ENCODE results near the gene TMEM45B. TPM values are rescaled to one million over a fixed set of nuclear protein-coding genes. Genes with fewer than 3 reads are reported as not detected.
A peak's percentile ranks its signal among the peaks of the same experiment; 100 is the strongest.

The TMEM45B gene
- total and polyA plus RNA-seq, 2 of the 13 experiments (the other 11 are each of a cell fraction or from before 2014, with no cell fraction given), result 29.1 to 181 TPM

- no peak; the same call in 1 of the 2 replicates for TF ChIP-seq FOXP1 (IDR thresholded peaks at IDR 0.05)
- TF ChIP-seq FOXP1 (CRISPR knock-in tag; IDR thresholded peaks at IDR 0.05), result peak; percentile 97
- peak; percentile 90; the same call in 1 of the 2 replicates for TF ChIP-seq SMAD3 (CRISPR knock-in tag; IDR thresholded peaks at IDR 0.05)
- 0 out of 2 replicates have a peak, but pooled peaks have one; percentile 24 for TF ChIP-seq DRAP1 (CRISPR knock-in tag; IDR thresholded peaks at IDR 0.05)
- TF ChIP-seq, protein P1, sequence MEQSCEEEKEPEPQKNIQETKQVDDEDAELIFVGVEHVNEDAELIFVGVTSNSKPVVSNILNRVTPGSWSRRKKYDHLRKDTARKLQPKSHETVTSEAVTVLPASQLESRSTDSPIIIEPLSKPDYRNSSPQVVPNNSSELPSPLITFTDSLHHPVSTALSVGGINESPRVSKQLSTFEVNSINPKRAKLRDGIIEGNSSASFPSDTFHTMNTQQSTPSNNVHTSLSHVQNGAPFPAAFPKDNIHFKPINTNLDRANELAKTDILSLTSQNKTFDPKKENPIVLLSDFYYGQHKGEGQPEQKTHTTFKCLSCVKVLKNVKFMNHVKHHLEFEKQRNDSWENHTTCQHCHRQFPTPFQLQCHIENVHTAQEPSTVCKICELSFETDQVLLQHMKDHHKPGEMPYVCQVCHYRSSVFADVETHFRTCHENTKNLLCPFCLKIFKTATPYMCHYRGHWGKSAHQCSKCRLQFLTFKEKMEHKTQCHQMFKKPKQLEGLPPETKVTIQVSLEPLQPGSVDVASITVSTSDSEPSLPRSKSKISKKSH (CRISPR knock-in tag; IDR thresholded peaks at IDR 0.05; ENCODE audit: borderline replicate concordance), result no peak
- TF ChIP-seq MXI1 (IDR thresholded peaks at IDR 0.05; ENCODE audit: borderline replicate concordance, low read depth, low read length), result no peak; the same call in 2 of the 3 replicates
- TF ChIP-seq ZFP41 (CRISPR knock-in tag; IDR thresholded peaks at IDR 0.05; ENCODE audit: borderline replicate concordance), result no peak
- TF ChIP-seq ZNF335 (CRISPR knock-in tag; IDR thresholded peaks at IDR 0.05), result 0 out of 2 replicates have a peak, but pooled peaks have one; percentile 52
- TF ChIP-seq NFKBIZ (CRISPR knock-in tag; IDR thresholded peaks at IDR 0.05), result peak; percentile 75; the same call in 1 of the 2 replicates
- no peak for TF ChIP-seq ZNF33A (CRISPR knock-in tag; IDR thresholded peaks at IDR 0.05; ENCODE audit: borderline replicate concordance)
- TF ChIP-seq ZNF253 (CRISPR knock-in tag; IDR thresholded peaks at IDR 0.05; ENCODE audit: borderline replicate concordance), result no peak
- no peak for TF ChIP-seq NONO (IDR thresholded peaks at IDR 0.05)
- TF ChIP-seq NONO (CRISPR knock-in tag; conservative IDR thresholded peaks at IDR 0.05), result no peak
- TF ChIP-seq KDM6A (CRISPR knock-in tag; IDR thresholded peaks at IDR 0.05; ENCODE audit: low read depth), result peak; percentile 71
- no peak for TF ChIP-seq ZNF10 (CRISPR knock-in tag; IDR thresholded peaks at IDR 0.05; ENCODE audit: borderline replicate concordance, low read depth)
- TF ChIP-seq ZNF7 (CRISPR knock-in tag; IDR thresholded peaks at IDR 0.05), result no peak; the same call in 1 of the 2 replicates
- no peak for TF ChIP-seq U2AF1 (optimal IDR thresholded peaks at IDR 0.05; ENCODE audit: low read depth, low read length)
- TF ChIP-seq NAIF1 (CRISPR knock-in tag; IDR thresholded peaks at IDR 0.05; ENCODE audit: borderline replicate concordance), result no peak
- TF ChIP-seq SNAPC5 (CRISPR knock-in tag; IDR thresholded peaks at IDR 0.05; ENCODE audit: borderline replicate concordance), result no peak
- 0 out of 2 replicates have a peak, but pooled peaks have one; percentile 63 for TF ChIP-seq ZNF792 (CRISPR knock-in tag; IDR thresholded peaks at IDR 0.05)
- TF ChIP-seq HNF4G (IDR thresholded peaks at IDR 0.05; ENCODE audit: borderline replicate concordance, low read depth, low read length), result no peak
- no peak for TF ChIP-seq HNF4G (CRISPR knock-in tag; IDR thresholded peaks at IDR 0.05; ENCODE audit: borderline replicate concordance, low read depth)
- TF ChIP-seq, protein P2, sequence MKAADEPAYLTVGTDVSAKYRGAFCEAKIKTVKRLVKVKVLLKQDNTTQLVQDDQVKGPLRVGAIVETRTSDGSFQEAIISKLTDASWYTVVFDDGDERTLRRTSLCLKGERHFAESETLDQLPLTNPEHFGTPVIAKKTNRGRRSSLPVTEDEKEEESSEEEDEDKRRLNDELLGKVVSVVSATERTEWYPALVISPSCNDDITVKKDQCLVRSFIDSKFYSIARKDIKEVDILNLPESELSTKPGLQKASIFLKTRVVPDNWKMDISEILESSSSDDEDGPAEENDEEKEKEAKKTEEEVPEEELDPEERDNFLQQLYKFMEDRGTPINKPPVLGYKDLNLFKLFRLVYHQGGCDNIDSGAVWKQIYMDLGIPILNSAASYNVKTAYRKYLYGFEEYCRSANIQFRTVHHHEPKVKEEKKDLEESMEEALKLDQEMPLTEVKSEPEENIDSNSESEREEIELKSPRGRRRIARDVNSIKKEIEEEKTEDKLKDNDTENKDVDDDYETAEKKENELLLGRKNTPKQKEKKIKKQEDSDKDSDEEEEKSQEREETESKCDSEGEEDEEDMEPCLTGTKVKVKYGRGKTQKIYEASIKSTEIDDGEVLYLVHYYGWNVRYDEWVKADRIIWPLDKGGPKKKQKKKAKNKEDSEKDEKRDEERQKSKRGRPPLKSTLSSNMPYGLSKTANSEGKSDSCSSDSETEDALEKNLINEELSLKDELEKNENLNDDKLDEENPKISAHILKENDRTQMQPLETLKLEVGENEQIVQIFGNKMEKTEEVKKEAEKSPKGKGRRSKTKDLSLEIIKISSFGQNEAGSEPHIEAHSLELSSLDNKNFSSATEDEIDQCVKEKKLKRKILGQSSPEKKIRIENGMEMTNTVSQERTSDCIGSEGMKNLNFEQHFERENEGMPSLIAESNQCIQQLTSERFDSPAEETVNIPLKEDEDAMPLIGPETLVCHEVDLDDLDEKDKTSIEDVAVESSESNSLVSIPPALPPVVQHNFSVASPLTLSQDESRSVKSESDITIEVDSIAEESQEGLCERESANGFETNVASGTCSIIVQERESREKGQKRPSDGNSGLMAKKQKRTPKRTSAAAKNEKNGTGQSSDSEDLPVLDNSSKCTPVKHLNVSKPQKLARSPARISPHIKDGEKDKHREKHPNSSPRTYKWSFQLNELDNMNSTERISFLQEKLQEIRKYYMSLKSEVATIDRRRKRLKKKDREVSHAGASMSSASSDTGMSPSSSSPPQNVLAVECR (CRISPR knock-in tag; IDR thresholded peaks at IDR 0.05; ENCODE audit: borderline replicate concordance), result peak; percentile 54; the same call in 1 of the 2 replicates
- no peak for TF ChIP-seq ZNF12 (CRISPR knock-in tag; IDR thresholded peaks at IDR 0.05)
- no peak for TF ChIP-seq ZNF468 (CRISPR knock-in tag; IDR thresholded peaks at IDR 0.05)
- no peak for TF ChIP-seq ZSCAN12 (CRISPR knock-in tag; IDR thresholded peaks at IDR 0.05)
These were observed 38.0 kb downstream of the TMEM45B start (continued) for GRCh38 chr11:129853518-129854231.
